Testis (tissue), 2 donors: ENCODE data around the gene ANXA8.
"Not testable (repeated sequence)": the region's sequence is repeated elsewhere in the genome, so short reads cannot be mapped to it uniquely, and the experiment has no call there.

ENCODE experiments used
- CTCF ChIP-seq, 3 experiments: fragments of 450-650 bp in 2 of 3; fragments of 200-600 bp in 1 of 3; sonication (generic) in 1 of 3; IDR thresholded peaks; one replicate each; pipeline ENCODE4 v1.5.1; 2016 to 2019; ENCODE audit warnings: antibody characterized with exemption in 3 of 3, mild to moderate bottlenecking in 2 of 3, moderate library complexity in 1 of 3
- POLR2A ChIP-seq: fragments of 450-650 bp; IDR thresholded peaks from one replicate; pipeline ENCODE4 v1.6.1; 2017; ENCODE audit warnings: antibody characterized with exemption, mild to moderate bottlenecking, moderate library complexity

DNA sequence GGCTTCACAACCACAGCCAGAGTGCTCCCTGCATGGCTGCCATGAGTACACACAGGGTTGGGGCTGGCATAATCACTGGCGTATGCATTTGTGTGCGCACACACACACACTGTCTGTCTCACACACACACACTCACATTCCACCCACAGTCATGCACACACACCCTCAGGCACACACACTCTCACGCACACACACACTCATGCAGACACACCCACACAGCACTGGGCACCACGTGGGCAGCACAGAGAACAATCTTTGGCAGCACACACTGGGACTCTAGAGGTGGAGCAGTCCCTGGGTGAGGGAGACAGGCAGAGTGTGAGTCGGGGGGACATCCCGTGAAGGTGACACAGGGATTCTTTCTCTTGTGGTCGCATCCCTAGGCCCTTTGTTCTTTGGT lies 10.4 kb downstream of the ANXA8 start:
- TF ChIP-seq POLR2A; CTCF (IDR thresholded peaks at IDR 0.05): not testable (repeated sequence)
